Astrocyte (in vitro differentiated cells and primary cell): ENCODE measurements around the gene PLA2G4A.

Experiments used
- EZH2 ChIP-seq: IDR thresholded peaks from 2 replicates; pipeline ENCODE4 v1.6.1; 2012; ENCODE audit warnings: mild to moderate bottlenecking, low read length, inconsistent platforms; ENCODE audit not compliant: insufficient read depth
- TF ChIP-seq, protein P1 (sequence below): IDR thresholded peaks from 2 replicates; pipeline ENCODE4 v1.5.1; 2011; ENCODE audit warnings: low read depth, mild to moderate bottlenecking, inconsistent platforms, low read length, moderate library complexity; ENCODE audit not compliant: insufficient read depth

DNA sequence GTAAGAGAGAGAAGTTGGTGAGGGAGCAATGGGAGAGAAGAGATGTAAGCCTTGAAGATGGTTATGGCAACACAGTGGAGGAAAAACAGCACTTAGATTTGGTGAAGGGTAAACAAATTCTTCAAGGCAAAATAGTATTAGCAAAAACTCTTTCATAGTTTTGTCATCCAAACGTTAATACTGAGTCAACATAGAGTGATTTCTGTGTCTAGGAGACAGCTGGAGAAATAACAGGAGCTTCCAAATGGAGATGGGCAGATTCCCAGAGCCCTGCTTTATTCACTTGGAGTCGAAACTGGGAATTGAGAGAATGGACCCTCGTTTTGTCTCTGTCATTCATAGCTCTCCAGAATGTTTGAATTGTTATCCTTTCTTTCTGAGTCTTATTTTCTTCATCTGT is 68.3 kb downstream of the PLA2G4A start:
- TF ChIP-seq, protein P1, sequence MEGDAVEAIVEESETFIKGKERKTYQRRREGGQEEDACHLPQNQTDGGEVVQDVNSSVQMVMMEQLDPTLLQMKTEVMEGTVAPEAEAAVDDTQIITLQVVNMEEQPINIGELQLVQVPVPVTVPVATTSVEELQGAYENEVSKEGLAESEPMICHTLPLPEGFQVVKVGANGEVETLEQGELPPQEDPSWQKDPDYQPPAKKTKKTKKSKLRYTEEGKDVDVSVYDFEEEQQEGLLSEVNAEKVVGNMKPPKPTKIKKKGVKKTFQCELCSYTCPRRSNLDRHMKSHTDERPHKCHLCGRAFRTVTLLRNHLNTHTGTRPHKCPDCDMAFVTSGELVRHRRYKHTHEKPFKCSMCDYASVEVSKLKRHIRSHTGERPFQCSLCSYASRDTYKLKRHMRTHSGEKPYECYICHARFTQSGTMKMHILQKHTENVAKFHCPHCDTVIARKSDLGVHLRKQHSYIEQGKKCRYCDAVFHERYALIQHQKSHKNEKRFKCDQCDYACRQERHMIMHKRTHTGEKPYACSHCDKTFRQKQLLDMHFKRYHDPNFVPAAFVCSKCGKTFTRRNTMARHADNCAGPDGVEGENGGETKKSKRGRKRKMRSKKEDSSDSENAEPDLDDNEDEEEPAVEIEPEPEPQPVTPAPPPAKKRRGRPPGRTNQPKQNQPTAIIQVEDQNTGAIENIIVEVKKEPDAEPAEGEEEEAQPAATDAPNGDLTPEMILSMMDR: no peak
- no peak for TF ChIP-seq EZH2
